Bronchial epithelial cell (primary cell): ENCODE measurements around the gene WDR20. TPM values are rescaled to one million over a fixed set of nuclear protein-coding genes. Genes with fewer than 3 reads are reported as not detected.

Experiments used
- DNase-seq: peaks from one replicate; pipeline ENCODE4 v3.0.0-alpha.2; 2010; ENCODE audit warnings: low read depth
- FAIRE-seq: peaks from 2 replicates; lab custom pipeline; 2011; peaks lifted over from hg19 to GRCh38; lab: Jason Lieb, UNC
- H3K27me3 ChIP-seq: 2 replicates; pipeline ENCODE4 v1.5.1; 2011; ENCODE audit warnings: low read length; ENCODE audit not compliant: control insufficient read depth, insufficient read depth
- H3K36me3 ChIP-seq: 2 replicates; pipeline ENCODE4 v1.5.1; 2011; ENCODE audit warnings: low read length; ENCODE audit not compliant: control insufficient read depth, insufficient read depth
- H3K4me3 ChIP-seq: 2 replicates; pipeline ENCODE4 v1.5.1; 2011; ENCODE audit warnings: mild to moderate bottlenecking, low read depth, low read length, control low read depth
- CTCF ChIP-seq: IDR thresholded peaks from 2 replicates; pipeline ENCODE4 v1.5.1; 2011; ENCODE audit warnings: mild to moderate bottlenecking, moderate library complexity, low read length, control low read depth, inconsistent platforms; ENCODE audit not compliant: insufficient read depth, severe bottlenecking
- total RNA-seq: library from RNA; depleted of rRNA; stranded (reverse); fragments of >200 nt; gene quantifications from 2 replicates; pipeline ENCODE4 v1.2.1, GENCODE V29; 2014

Gene WDR20
- total RNA-seq, 1 donor from 2014 or later: 20.0 TPM

- no peak for TF ChIP-seq CTCF
- Histone ChIP-seq H3K36me3 (no peaks in the 10 kb centered on the region), H3K27me3 (no peaks in the 10 kb centered on the region), H3K4me3 (no peak overlapping the region)
- DNase-seq (no peak), FAIRE-seq (no peak)
Observed at GRCh38 chr14:102111101-102111500, 28.6 kb upstream of the WDR20 start.

GRCh38 chr14:102116361-102117180, 23.1 kb upstream of the WDR20 start:
- no peak for FAIRE-seq
- Histone ChIP-seq H3K36me3 (no peaks in the 10 kb centered on the region), H3K4me3 (no peak overlapping the region), H3K27me3 (no peaks in the 10 kb centered on the region)
- TF ChIP-seq CTCF: no peak
- no peak for DNase-seq

GRCh38 chr14:102117852-102118251, 21.8 kb upstream of the WDR20 start:
- no peaks in the 10 kb centered on the region for H3K27me3 ChIP-seq
- DNase-seq (no peak), FAIRE-seq (no peak)
- H3K4me3 ChIP-seq: no peak overlapping the region
- TF ChIP-seq CTCF: no peak
- no peaks in the 10 kb centered on the region for H3K36me3 ChIP-seq

GRCh38 chr14:102120888-102121287, 18.8 kb upstream of the WDR20 start:
- no peak for TF ChIP-seq CTCF
- Histone ChIP-seq H3K36me3 (no peaks in the 10 kb centered on the region), H3K27me3 (no peaks in the 10 kb centered on the region), H3K4me3 (no peak overlapping the region)
- FAIRE-seq (no peak), DNase-seq (no peak)

- H3K4me3 ChIP-seq: no peak overlapping the region
- no peak for FAIRE-seq
- no peak for TF ChIP-seq CTCF
- no peaks in the 10 kb centered on the region for H3K27me3 ChIP-seq
- no peaks in the 10 kb centered on the region for H3K36me3 ChIP-seq
- no peak for DNase-seq
Observed at GRCh38 chr14:102121567-102121966, 18.1 kb upstream of the WDR20 start.

GRCh38 chr14:102124419-102124818, 15.3 kb upstream of the WDR20 start:
- DNase-seq (no peak), FAIRE-seq (no peak)
- Histone ChIP-seq H3K27me3 (no peaks in the 10 kb centered on the region), H3K4me3 (no peak overlapping the region), H3K36me3 (no peaks in the 10 kb centered on the region)
- no peak for TF ChIP-seq CTCF
